Measurements from ENCODE around the gene HBE1. TPM values are rescaled to one million over a fixed set of nuclear protein-coding genes. Genes with fewer than 3 reads are reported as not detected.
"Not testable (repeated sequence)": the region's sequence is repeated elsewhere in the genome, so short reads cannot be mapped to it uniquely, and the experiment has no call there.

Gene HBE1
- total RNA-seq, 1 donor from 2014 or later: not detected

DNA sequence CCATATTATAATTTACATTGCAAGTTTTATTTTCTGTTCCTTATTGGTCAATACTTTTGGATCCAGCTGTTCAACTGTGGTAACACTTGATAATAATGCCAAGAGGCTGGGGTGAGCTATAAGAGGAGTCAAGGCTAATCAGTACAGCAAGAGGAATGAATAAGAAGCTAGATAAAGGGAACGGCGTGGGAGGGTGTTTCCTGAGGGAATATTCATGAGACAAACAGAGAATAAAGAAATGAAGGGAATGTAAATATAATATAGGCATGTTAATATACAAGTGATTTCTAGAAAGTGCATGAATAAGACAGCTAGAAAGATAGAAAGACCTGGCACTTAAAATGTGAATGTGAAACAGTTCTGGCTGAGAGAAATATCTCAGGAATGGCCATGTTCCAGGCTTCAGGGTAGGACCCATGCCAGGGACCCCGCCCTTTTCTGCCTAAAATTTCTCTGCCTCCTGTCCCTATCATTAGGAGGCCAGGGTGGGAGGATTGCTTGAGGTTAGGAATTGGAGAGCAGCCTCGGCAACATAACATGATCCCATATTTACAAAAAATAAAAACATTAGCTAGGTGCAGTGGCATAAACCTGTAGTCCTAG is 28.1 kb upstream of the HBE1 start:
- Histone ChIP-seq H4K20me1 (ENCODE audit: low read depth) (no peaks in the 10 kb centered on the region), H3F3A (ENCODE audit: low read depth) (no peaks in the 10 kb centered on the region), H2AFZ (replicated peaks) (no peak overlapping the region), H3K79me2 (ENCODE audit: low read depth) (no peaks in the 10 kb centered on the region), H3K9me3 (ENCODE audit: low read depth) (no peaks in the 10 kb centered on the region), H3K36me3 (no peaks in the 10 kb centered on the region), H3K27ac (no peak overlapping the region), H3K4me2 (no peak overlapping the region), H3K4me3 (no peak overlapping the region), H3K4me1 (no peaks in the 10 kb centered on the region), H3K27me3 (no peaks in the 10 kb centered on the region), H3K9ac (no peak overlapping the region)
- Mint-ChIP-seq H3K4me3 (no peak overlapping the region), H3K4me1 (no peaks in the 10 kb centered on the region), H3K27me3 (ENCODE audit: insufficient read depth, low read depth) (peaks cover 2% of the 10 kb centered on the region), H3K9me3 (no peaks in the 10 kb centered on the region), H3K36me3 (no peaks in the 10 kb centered on the region), H3K27ac (no peak overlapping the region)
- no peak for TF ChIP-seq EZH2 (IDR thresholded peaks at IDR 0.05)
- TF ChIP-seq CTCF (IDR thresholded peaks at IDR 0.05): no peak
- TF ChIP-seq EZH2phosphoT487 (IDR thresholded peaks at IDR 0.05): no peak
- no peak for DNase-seq (ENCODE audit: low spot score)

DNA sequence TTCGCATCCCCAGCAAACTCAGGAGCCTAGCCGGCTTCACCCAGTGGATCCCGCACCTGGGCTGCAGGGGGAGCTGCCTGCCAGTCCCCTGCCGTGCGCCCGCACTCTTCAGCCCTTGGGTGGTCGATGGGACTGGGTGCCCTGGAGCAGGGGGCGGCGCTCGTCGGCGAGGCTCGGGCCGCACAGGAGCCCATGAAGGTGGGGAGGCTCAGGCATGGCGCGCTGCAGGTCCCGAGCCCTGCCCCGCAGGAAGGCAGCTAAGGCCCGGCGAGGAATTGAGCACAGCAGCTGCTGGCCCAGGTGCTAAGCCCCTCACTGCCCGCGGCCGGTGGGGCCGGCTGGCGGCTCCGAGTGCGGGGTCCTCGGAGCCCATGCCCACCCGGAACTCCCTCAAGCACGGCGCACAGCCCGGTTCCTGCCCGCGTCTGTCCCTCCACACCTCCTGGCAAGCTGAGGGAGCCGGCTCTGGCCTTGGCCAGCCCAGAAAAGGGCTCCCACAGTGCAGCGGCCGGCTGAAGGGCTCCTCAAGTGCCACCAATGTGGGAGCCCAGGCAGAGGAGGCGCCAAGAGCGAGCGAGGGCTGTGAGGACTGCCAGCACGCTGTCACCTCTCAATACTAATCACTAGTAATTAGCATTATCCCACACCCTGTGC is 24.7 kb upstream of the HBE1 start:
- not testable (repeated sequence) for H2AFZ ChIP-seq (replicated peaks); H3K4me1 ChIP-seq; H3K27me3 ChIP-seq; H4K20me1 ChIP-seq (ENCODE audit: low read depth); H3K36me3 ChIP-seq; H3K4me3 Mint-ChIP-seq; H3K79me2 ChIP-seq (ENCODE audit: low read depth); H3K9me3 ChIP-seq (ENCODE audit: low read depth); H3K4me3 ChIP-seq; DNase-seq (ENCODE audit: low spot score); H3K9ac ChIP-seq; H3K9me3 Mint-ChIP-seq; H3F3A ChIP-seq (ENCODE audit: low read depth); H3K4me1 Mint-ChIP-seq; H3K36me3 Mint-ChIP-seq; H3K4me2 ChIP-seq; H3K27ac Mint-ChIP-seq; H3K27ac ChIP-seq; H3K27me3 Mint-ChIP-seq (ENCODE audit: insufficient read depth, low read depth)

GRCh38 chr11:5293028-5293427 is 23.3 kb upstream of the HBE1 start:
- H3K79me2 ChIP-seq (ENCODE audit: low read depth): no peaks in the 10 kb centered on the region
- H3K27ac Mint-ChIP-seq: no peak overlapping the region
- no peak overlapping the region for H3K4me3 ChIP-seq
- no peaks in the 10 kb centered on the region for H3K4me1 Mint-ChIP-seq
- TF ChIP-seq EZH2phosphoT487 (IDR thresholded peaks at IDR 0.05): no peak
- no peak for TF ChIP-seq EZH2 (IDR thresholded peaks at IDR 0.05)
- no peak for TF ChIP-seq CTCF (IDR thresholded peaks at IDR 0.05)
- H3K27me3 ChIP-seq: no peaks in the 10 kb centered on the region
- no peak overlapping the region for H3K9ac ChIP-seq
- no peaks in the 10 kb centered on the region for H3K36me3 ChIP-seq
- H3K4me1 ChIP-seq: no peaks in the 10 kb centered on the region
- no peak overlapping the region for H3K4me2 ChIP-seq
- no peaks in the 10 kb centered on the region for H3K9me3 ChIP-seq (ENCODE audit: low read depth)
- H2AFZ ChIP-seq (replicated peaks): no peak overlapping the region
- peaks cover 4% of the 10 kb centered on the region for H3K27me3 Mint-ChIP-seq (ENCODE audit: insufficient read depth, low read depth)
- H4K20me1 ChIP-seq (ENCODE audit: low read depth): no peaks in the 10 kb centered on the region
- no peaks in the 10 kb centered on the region for H3K9me3 Mint-ChIP-seq
- no peak for DNase-seq (ENCODE audit: low spot score)
- no peak overlapping the region for H3K4me3 Mint-ChIP-seq
- H3K27ac ChIP-seq: no peak overlapping the region
- H3K36me3 Mint-ChIP-seq: no peaks in the 10 kb centered on the region
- no peaks in the 10 kb centered on the region for H3F3A ChIP-seq (ENCODE audit: low read depth)

- H3K9me3 ChIP-seq (ENCODE audit: low read depth): no peaks in the 10 kb centered on the region
- TF ChIP-seq EZH2 (IDR thresholded peaks at IDR 0.05): no peak
- peak; percentile 65 for TF ChIP-seq CTCF (IDR thresholded peaks at IDR 0.05)
- no peak overlapping the region for H3K4me2 ChIP-seq
- DNase-seq (ENCODE audit: low spot score): peak; percentile 44
- no peak overlapping the region for H3K27ac ChIP-seq
- H2AFZ ChIP-seq (replicated peaks): peak overlapping the region; percentile 42
- H3K27me3 Mint-ChIP-seq (ENCODE audit: insufficient read depth, low read depth): peaks cover 4% of the 10 kb centered on the region
- H3F3A ChIP-seq (ENCODE audit: low read depth): no peaks in the 10 kb centered on the region
- no peak overlapping the region for H3K27ac Mint-ChIP-seq
- no peak overlapping the region for H3K4me3 ChIP-seq
- no peak overlapping the region for H3K4me3 Mint-ChIP-seq
- no peaks in the 10 kb centered on the region for H4K20me1 ChIP-seq (ENCODE audit: low read depth)
- no peaks in the 10 kb centered on the region for H3K9me3 Mint-ChIP-seq
- no peaks in the 10 kb centered on the region for H3K36me3 Mint-ChIP-seq
- H3K9ac ChIP-seq: no peak overlapping the region
- no peaks in the 10 kb centered on the region for H3K4me1 Mint-ChIP-seq
- H3K4me1 ChIP-seq: no peaks in the 10 kb centered on the region
- H3K79me2 ChIP-seq (ENCODE audit: low read depth): no peaks in the 10 kb centered on the region
- no peaks in the 10 kb centered on the region for H3K36me3 ChIP-seq
- no peaks in the 10 kb centered on the region for H3K27me3 ChIP-seq
These were observed 21.6 kb upstream of the HBE1 start for GRCh38 chr11:5291207-5291838.
